Frontal cortex (tissue), 4 donors: Measurements from ENCODE around the gene FAM135A. TPM values are rescaled to one million over a fixed set of nuclear protein-coding genes. Genes with fewer than 3 reads are reported as not detected.
"Not testable (repeated sequence)": the region's sequence is repeated elsewhere in the genome, so short reads cannot be mapped to it uniquely, and the experiment has no call there.

Experiments
- DNase-seq, 2 donors: peaks; one replicate each; pipeline ENCODE4 v3.0.0; 2012; ENCODE audit warnings: low spot score in 2 of 2
- FAIRE-seq: peaks from 2 replicates; lab custom pipeline; 2012; peaks lifted over from hg19 to GRCh38; lab: Jason Lieb, UNC
- total RNA-seq: library from RNA; depleted of rRNA; stranded (reverse); fragments of >200 nt; gene quantifications from one replicate; pipeline ENCODE4 v1.2.3, GENCODE V29; 2014
- donor health status: control.
- donor health status: control.
- donor health status: control.

Gene FAM135A
- total RNA-seq, 1 donor from 2014 or later = 151 TPM

DNA sequence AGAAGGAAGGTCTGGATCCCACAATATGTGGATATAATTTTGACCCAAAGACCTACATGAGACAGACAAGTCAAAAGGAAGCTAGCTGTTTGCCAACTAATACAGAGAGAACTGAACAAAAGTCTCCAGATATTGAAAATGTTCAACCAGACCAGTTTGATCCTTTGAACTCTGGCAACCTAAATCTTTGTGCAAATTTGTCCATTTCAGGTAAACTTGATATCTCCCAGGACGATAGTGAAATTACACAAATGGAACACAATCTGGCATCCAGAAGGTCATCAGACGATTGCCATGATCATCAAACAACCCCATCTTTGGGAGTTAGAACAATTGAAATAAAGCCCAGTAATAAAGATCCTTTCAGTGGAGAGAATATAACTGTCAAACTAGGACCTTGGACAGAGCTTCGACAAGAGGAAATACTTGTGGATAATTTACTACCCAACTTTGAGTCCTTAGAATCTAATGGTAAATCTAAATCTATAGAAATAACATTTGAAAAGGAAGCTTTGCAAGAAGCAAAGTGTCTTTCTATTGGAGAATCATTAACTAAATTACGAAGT lies 111.5 kb downstream of the FAM135A start:
- no peak for FAIRE-seq

DNA sequence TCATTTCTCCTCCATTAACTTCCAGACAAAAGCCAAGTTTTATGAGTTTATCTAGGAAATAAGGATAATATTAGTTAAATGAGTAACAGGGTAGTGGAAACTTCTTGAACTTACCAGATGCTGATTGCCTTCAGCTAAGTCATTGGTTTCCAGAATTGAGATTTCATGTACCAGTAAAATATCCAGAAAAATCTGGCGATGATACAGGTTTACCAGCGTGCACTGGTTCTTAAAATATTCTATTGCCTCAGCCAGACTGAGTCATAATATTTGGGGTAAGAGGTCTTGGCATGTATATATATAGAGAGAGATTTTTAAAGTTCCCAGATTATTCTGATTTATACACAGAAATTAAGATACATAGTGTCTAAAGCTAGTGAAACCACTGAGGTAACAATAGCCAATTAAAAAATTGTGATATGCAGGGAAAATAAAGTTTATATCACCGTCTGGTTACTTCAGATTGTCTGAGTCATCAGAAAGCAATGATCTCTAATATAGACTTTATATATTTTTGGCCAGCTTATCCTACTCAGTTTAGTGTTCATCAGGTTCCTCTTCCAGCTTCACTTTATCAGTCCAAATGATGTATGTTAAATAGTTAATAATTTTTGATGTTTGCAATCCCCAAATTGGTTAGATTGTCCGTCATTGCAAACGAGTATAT lies 113.9 kb downstream of the FAM135A start:
- no peak for DNase-seq
- FAIRE-seq = no peak

More for the DNA sequence above, 111.5 kb downstream of the FAM135A start:
- no peak for DNase-seq

DNA sequence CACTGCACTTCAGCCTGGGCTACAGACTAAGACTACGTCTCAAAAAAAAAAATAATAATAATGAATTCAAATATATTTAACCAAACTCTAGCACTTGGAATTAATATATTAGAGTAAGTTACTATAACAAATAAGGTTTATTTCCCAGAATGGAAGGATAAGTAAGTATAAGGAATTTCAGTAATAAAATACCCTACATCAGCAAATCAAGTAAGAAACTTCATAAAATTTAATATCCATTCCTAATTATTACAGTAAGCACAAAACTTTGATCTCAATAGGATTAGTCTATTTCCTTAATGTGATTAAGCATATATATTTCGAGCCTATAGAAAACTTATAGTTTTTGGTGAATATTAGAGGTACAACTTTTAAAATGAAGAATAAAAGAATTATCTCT lies 116.7 kb downstream of the FAM135A start:
- FAIRE-seq (no peak), DNase-seq (no peak)

DNA sequence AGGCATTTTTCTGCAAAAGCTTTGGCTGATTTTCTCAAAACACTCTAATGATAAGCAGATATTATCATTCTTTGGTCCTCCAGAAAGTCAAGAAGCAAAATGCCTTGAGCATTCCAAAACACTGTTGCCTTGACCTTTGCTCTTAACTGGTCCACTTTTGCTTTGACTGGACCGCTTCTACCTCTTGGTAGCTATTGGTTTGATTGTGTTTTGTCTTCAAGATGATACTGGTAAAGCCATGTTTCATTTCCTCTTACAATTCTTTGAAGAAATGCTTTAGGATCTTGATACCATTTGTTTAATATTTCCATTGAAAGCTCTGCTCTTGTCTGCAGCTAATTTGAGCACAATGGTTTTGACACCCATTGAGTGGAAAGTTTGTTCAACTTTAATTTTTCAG lies 117.8 kb downstream of the FAM135A start:
- no peak for DNase-seq
- FAIRE-seq = no peak

DNA sequence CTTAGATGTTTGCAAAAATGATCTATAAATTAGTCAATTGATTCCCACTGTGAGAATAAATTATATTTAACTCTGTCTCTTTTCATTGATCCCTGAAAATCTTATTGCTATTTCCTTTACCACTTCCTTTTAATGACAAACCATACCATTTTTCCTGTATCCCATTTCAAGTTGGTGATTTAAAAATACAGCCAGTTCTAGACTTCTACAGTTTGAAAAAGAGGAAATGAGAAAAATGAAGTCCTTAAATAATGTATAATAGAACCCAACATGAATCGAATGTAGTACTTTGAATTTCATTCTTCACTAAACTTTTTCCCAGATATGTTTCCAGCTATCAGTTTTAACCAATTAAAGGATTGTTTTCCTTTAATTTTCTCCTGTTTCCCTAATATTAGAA lies 124.0 kb downstream of the FAM135A start:
- no peak for FAIRE-seq
- DNase-seq = no peak

DNA sequence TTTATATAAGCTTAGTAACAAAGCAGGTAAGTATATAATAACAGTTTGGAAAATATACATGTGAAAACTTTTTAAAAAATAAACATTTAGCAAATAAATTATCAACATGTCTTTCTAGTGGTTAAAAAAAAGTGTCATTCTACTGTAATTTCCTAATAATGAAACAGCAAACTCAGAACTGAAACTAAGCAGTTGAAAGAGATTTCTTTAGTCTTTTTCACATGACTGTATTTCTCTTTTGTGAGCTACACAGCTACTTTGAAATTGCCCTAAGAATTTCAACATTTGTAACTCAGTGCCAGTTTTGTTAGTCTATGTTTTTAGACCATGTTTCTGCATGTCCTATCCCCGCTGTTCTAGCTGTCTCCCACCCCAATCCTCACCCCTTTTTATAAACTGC lies 125.1 kb downstream of the FAM135A start:
- no peak for FAIRE-seq
- no peak for DNase-seq

DNA sequence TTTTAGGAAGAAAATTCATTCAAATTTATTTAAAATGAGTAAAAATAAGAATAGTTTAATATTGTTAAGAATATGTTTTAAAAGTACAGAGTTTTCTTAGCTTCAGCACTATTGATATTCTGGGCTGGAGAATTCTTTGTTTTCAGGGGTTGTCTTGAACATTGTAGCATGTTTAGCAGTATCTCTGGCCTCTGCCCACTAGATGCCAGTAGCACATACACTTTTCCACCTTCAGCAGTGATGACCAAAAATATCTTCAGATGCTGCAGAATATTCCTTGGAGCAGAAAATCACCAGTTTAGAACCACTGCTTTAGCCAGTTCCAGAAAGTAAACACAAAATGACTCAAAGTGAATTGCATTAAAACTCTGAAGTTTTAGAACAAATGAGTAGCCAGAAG lies 134.0 kb downstream of the FAM135A start:
- peak in 1 of 2 donors; percentile 16 for DNase-seq

DNA sequence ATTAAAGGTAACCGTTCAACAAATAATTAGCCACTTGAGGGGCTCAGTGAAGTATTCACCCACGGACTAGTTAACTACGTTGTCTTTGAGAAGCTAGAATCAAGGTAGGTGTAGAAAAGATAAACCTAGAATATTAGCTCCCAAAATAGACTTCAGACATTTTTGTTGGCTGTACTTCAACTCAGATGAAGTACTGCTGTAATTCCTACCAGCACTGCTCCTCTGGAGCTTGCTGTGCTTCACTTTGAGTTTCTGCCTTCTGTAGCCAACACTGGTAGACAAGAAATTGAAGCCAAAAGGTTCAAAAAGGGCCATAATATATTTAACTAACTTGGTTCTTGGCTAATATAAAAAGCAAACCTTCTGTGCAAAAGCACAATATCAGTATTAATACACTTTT lies 134.6 kb downstream of the FAM135A start:
- no peak for FAIRE-seq
- no peak for DNase-seq

More for the DNA sequence above, 134.0 kb downstream of the FAM135A start:
- no peak for FAIRE-seq

DNA sequence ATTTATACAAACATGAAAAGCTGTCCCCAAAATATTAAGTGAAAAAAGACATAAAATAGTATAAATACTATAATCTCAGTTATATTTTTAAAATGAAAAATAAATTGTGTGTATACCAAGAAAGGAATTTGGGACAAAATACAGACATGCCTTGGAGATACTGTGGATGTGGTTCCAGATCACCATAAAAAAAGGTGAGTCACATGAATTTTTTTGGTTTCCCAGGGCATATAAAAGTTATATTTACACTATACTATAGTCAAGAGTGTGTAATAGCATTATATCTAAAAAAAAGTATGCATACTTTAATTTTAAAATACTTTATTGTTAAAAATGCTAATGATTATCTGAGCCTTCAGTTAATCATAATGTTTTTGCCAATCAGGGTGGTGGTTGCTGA lies 136.0 kb downstream of the FAM135A start:
- FAIRE-seq (no peak), DNase-seq (no peak)

DNA sequence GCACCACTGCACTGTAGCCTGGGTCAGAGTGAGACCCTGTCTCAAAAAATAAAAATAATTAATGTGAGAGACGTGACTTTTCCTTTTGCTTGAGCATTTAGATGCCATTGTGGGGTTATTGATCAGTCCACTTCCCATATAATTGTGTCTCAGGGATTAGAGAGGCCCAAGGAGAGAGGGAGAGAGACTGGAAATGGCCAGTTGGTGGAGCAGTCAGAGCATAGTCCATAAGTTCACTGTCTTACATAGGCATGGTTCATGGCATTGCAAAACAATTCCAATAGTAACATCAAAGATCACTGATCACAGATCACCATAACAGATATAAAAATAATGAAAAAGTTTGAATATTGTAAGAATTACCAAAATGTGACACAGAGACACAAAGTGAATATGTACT lies 138.3 kb downstream of the FAM135A start:
- no peak for FAIRE-seq
- DNase-seq = no peak

DNA sequence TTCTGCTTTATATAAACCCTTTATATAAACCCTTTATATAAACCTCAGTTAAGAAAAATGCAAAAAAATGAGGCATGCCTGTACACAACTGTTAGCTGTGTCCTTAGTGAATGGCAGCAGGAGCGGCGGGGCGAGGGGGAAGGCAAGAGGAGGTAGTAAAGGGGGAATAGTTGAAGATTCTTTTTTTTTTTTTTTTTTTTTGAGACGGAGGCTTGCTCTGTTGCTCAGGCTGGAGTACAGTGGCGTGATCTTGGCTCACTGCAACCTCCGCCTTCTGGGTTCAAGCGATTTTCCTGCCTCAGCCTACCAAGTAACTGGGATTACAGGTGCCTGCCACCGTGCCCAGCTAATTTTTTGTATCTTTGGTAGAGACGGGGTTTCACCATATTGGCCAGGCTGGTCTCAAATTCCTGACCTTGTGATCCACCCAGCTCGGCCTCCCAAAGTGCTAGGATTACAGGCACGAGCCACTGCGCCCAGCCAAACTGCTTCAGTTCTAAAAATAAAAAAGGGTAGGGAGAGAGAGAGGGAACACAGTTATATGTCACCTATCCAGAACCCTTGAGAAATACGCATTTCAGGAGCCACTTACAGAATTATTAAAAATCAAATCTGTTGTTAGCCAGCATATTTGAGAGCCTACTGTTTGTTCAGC lies 139.1 kb downstream of the FAM135A start:
- FAIRE-seq, DNase-seq: not testable (repeated sequence)

DNA sequence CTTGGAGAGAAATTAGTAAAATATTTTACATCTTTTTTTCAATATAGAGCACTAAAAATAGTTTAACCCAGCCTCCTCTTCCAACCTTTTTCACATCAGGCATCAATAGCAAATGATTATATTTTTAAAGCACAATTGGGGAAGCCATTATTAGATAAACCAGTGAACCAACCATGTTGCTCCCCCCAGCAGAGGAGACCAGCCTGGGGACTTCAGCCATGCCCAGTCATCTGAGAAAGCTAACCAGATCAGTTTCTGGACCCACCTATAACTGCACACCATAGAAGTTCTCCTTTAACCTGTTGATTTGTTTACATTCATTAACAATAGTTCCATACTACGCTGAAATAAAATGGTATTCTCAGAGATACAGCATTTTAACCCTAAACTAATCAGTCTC lies 139.7 kb downstream of the FAM135A start:
- no peak for FAIRE-seq
- DNase-seq = no peak

DNA sequence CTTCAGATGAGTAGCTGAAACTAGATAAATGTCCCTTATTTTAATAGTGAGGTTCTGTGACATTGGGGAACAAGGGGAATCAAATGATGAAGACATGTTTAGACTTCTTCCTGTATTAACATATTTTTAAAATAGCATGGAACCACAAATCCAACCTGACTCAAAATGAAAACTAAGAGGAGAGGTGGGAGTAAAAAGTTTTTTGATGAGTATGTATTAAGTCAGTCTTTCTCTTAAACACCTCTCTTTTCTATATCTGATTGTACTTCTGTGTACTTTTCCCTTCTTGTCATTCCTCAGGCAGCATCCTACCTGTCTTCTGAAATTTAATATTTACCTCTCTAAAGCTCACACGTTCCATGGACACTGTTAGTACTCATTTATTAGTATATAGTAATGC lies 144.7 kb downstream of the FAM135A start:
- no peak for FAIRE-seq
- no peak for DNase-seq

DNA sequence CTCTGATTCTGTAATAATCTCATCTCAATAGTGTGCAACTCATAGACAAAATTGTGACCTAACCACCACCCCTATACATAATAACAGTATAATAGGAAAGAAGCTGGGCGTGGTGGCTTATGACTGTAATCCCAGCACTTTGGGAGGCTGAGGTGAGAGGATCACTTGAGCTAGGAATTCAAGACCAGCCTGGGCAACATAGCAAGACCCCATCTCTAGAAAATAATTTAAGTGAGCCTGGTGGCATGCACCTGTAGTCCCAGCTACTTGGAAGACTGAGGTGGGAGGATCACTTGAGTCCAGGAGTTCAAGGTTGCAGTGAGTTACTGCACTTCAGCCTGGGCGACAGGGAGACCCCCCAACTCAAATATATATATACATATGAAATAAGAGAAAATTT lies 149.1 kb downstream of the FAM135A start:
- FAIRE-seq, DNase-seq: not testable (repeated sequence)

DNA sequence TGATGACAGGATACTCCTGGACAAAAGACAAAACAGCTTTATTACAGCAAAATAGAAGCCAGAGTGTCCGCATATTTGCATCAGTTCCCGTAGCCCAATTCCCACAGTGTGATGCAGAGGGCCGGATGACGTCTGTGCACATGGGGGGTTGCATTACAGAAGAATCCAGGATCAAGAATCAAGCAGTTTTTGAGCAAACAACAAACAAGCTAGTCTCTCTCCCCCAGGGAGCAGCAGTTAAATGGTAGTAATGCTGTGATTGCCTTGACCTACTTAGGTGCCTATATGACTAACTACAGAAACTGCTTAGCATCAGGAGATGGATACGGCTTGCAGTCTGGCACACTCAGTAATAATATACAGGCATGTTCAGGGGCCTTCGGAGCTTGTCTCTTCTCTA lies 150.2 kb downstream of the FAM135A start:
- DNase-seq = no peak
- FAIRE-seq = no peak

DNA sequence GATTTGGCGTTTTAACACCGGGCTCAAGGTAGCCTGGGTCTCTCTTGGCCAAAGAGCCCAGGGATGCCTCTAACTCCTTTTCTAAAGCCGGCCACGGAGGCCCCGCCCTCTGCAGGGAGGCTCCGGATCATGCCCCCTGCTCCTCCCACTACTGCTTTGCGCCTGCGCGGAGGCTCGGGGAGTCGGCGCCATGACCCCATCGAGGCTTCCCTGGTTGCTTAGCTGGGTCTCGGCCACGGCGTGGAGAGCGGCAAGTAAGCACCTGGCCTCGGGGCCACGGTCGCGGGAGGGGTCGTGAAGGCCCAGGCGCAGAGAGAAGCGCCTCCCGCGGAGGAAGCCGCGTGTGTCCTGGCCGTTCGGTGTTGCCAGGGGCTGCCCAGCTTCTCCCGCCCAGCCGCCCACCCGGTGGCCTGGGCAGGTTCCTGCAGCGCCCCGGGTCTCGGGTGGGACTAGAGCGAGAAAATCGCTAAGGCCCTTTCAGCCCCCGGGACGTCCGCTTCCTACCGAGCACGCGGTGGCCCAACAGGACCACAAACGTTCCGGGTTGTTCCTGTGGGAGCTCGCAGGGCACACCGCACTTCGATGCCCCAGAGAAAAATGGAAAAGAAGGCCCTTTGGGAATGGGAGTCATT lies 153.6 kb downstream of the FAM135A start, which contains the start of gene SDHAF4:
TSS of gene SDHAF4 (plus strand) at position 180 of the 632 bp plus-strand sequence. CDS start at position 191, 11 bp downstream.
- DNase-seq (peak; percentile 84 to 85), FAIRE-seq (no peak)

DNA sequence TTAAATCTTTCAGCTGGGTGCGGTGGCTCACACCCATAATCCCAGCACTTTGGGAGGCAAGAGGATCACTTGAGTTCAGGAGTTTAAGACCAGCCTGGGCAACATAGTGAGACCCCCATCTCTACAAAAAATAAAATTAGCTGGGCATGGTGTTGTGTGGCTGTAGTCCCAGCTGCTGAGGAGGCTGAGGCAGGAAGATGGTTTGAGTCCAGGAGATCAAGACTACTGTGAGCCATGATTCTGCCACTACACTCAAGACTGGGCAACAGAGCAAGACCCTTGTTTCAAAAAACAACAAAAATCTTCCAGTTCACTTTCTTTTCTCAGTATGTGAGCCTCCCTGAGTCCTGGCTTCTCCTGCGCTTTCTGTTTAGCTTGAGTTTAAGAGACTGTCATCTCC lies 161.3 kb downstream of the FAM135A start:
- DNase-seq (no peak), FAIRE-seq (no peak)

DNA sequence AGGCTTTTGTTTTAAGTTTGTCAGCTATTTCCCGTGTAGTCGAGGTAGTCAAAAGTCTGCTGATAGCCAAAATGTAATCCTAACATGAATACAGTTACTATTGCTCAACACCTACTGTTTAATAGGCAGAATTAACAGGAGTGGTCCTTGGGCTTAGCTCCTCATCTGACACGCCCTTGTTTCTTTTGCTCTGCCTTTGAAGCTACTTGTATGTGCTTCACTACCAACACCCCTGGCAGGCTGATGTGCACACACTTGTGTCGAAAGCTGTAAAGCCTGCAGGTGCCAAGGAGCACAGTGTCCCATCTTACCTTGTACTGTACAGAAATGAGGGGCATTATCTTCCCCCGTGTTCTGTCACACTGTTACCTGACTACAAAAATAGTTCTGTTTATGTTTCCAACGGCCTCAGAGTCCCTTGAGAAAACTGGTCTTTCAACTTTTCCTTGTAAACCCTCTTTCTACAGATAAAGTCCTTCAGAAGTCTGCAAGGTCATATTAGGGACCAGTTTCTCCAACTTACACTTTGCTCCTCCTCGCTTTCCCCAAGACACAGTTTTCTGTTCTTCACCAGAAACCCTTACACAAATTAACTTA lies 162.7 kb downstream of the FAM135A start:
- DNase-seq (no peak), FAIRE-seq (no peak)

DNA sequence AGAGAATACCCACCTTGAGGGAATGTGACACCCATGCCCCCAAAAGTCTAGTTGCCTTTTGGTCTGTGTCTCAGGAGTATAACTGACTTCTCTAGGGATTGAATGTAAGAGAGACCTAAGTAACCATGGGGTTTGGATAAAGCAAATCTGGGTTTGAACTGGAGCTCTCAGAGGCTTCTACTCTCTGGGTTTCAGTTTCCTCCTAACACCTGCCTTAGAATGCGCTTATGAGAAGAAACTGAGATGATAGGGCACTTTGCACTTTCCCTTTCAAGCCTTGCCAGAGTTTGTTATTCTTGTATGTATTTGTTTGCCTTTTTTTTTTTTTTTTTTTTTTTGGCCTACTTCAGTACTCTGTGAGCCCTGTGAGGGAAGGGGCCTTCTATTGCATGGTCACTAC lies 172.8 kb downstream of the FAM135A start:
- DNase-seq (no peak), FAIRE-seq (no peak)

DNA sequence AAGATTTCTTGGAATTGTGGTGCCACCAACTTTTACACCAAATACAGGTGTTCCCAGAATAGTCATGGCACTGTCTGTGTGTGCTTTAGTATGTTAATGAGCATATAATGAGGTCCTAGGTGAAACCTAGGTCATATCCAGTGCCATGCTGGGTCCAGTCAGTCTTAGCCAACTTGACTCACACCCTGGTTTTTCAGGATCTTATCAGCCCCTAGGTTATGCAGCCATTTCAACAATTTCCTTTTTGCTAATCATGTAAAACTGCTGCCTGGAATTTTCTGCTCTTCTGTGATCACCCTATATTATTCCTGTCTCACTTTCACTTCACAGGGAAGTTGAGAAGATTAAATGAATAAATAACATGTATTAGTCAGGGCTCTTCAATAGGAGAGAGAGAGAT lies 177.1 kb downstream of the FAM135A start:
- no peak for DNase-seq
- FAIRE-seq = no peak
